A673 (cell line): ENCODE data around the gene WNT7A. TPM values are rescaled to one million over a fixed set of nuclear protein-coding genes. Genes with fewer than 3 reads are reported as not detected.

Experiments used
- BruUV-seq: library from RNA; stranded (reverse); fragments of 400-500 nt; replicated peaks from 2 replicates; lab custom pipeline; 2021; lab: Mats Ljungman, UMichigan
- CTCF ChIA-PET: fragments of 300-600 bp; sonication (Branson Sonifier 250); formaldehyde crosslinking; loops from one replicate; lab custom pipeline; 2022; ENCODE audit warnings: antibody characterized with exemption; lab: Charles Lee
- POLR2A ChIA-PET: fragments of 300-600 bp; sonication (Branson Sonifier 250); formaldehyde crosslinking; loops from one replicate; lab custom pipeline; 2022; ENCODE audit warnings: antibody characterized with exemption; ENCODE audit not compliant: low non-redundant PET; lab: Charles Lee
- DNase-seq: peaks from one replicate; pipeline ENCODE4 v3.0.0-alpha.2; 2015; ENCODE audit warnings: low spot score
- H3K27ac ChIP-seq: fragments of 200-600 bp; sonication (generic); 2 replicates; pipeline ENCODE4 v1.5.1; 2016; ENCODE audit warnings: mixed run types, low read depth, mild to moderate bottlenecking, mixed read lengths, antibody characterized with exemption, low read length; ENCODE audit not compliant: poor library complexity, severe bottlenecking
- H3K27me3 ChIP-seq: fragments of 200-600 bp; sonication (generic); replicated peaks from 2 replicates; pipeline ENCODE4 v1.6.1; 2017; ENCODE audit warnings: mixed run types, low read depth, mild to moderate bottlenecking, mixed read lengths, antibody characterized with exemption, low read length; ENCODE audit not compliant: insufficient read depth, poor library complexity
- H3K36me3 ChIP-seq: fragments of 200-600 bp; sonication (generic); 2 replicates; pipeline ENCODE4 v1.6.1; 2016; ENCODE audit warnings: mixed run types, mild to moderate bottlenecking, mixed read lengths, antibody characterized with exemption, low read length; ENCODE audit not compliant: insufficient read depth, poor library complexity, severe bottlenecking
- H3K4me1 ChIP-seq: fragments of 200-600 bp; sonication (generic); 2 replicates; pipeline ENCODE4 v1.6.1; 2017; ENCODE audit warnings: mixed run types, mild to moderate bottlenecking, mixed read lengths, antibody characterized with exemption, low read length; ENCODE audit not compliant: insufficient read depth, poor library complexity, severe bottlenecking
- H3K4me3 ChIP-seq: fragments of 200-600 bp; sonication (generic); 2 replicates; pipeline ENCODE4 v1.5.1; 2016; ENCODE audit warnings: low read depth, mixed run types, mild to moderate bottlenecking, mixed read lengths, low read length; ENCODE audit not compliant: poor library complexity, severe bottlenecking
- H3K9me3 ChIP-seq: fragments of 200-600 bp; sonication (generic); 2 replicates; pipeline ENCODE4 v1.6.1; 2016; ENCODE audit warnings: mixed run types, low read depth, mild to moderate bottlenecking, mixed read lengths, antibody characterized with exemption, low read length; ENCODE audit not compliant: poor library complexity, severe bottlenecking
- CTCF ChIP-seq: fragments of 300-800, 200-600 bp; sonication (generic); conservative IDR thresholded peaks from 2 replicates; pipeline ENCODE4 v1.5.1; 2017; ENCODE audit warnings: low read depth, mild to moderate bottlenecking, antibody characterized with exemption, low read length, moderate library complexity, mixed read lengths
- EZH2 ChIP-seq: fragments of 200-600 bp; sonication (generic); IDR thresholded peaks from 2 replicates; pipeline ENCODE4 v1.6.1; 2017; ENCODE audit warnings: borderline replicate concordance, low read depth, mild to moderate bottlenecking, mixed read lengths, antibody characterized with exemption, low read length; ENCODE audit not compliant: poor library complexity, severe bottlenecking
- intact Hi-C: fragments of 100-400 bp; cut with micrococcal nuclease; formaldehyde crosslinking; loops from one replicate; pipeline ENCODE4 v1.10.0; 2022; ENCODE audit not compliant: unreplicated experiment
- total RNA-seq: library from RNA; stranded (reverse); gene quantifications from 2 replicates; pipeline ENCODE4 v1.2.3, GENCODE V29; 2021

WNT7A gene
- total RNA-seq, 1 experiment from 2014 or later = not detected

GRCh38 chr3:13879102-13879945 lies 547 bp downstream of the WNT7A start:
- POLR2A ChIA-PET = no interaction called here
- Histone ChIP-seq H3K4me3 (no peak overlapping the region), H3K27me3 (peaks cover 97% of the 10 kb centered on the region)

GRCh38 chr3:13878281-13879101 lies 1.4 kb downstream of the WNT7A start:
- peaks cover 97% of the 10 kb centered on the region for H3K27me3 ChIP-seq
- intact Hi-C loops = no loop called here
- CTCF ChIA-PET = no interaction called here

More at GRCh38 chr3:13879102-13879945, 547 bp downstream of the WNT7A start:
- no peak for DNase-seq
- TF ChIP-seq CTCF = no peak
- peak; percentile 97 for TF ChIP-seq EZH2
- Histone ChIP-seq H3K9me3 (no peaks in the 10 kb centered on the region), H3K4me1 (no peaks in the 10 kb centered on the region), H3K27ac (no peak overlapping the region), H3K36me3 (no peaks in the 10 kb centered on the region)
- intact Hi-C loops = no loop called here
- CTCF ChIA-PET = interaction anchor here (1.4 kb wide), 1 partner anchor 222 kb away, joined by 8 read pairs; no protein-coding TSS in a partner anchor
- BruUV-seq = no TSS peak

GRCh38 chr3:13877911-13878280 lies 2.0 kb downstream of the WNT7A start:
- CTCF ChIA-PET = no interaction called here
- peaks cover 91% of the 10 kb centered on the region for H3K27me3 ChIP-seq

More at GRCh38 chr3:13878281-13879101, 1.4 kb downstream of the WNT7A start:
- TF ChIP-seq CTCF (no peak), EZH2 (peak; percentile 85)
- no peaks in the 10 kb centered on the region for H3K4me1 ChIP-seq
- no peaks in the 10 kb centered on the region for H3K9me3 ChIP-seq
- H3K4me3 ChIP-seq = no peak overlapping the region
- POLR2A ChIA-PET = no interaction called here
- BruUV-seq = no TSS peak
- no peak for DNase-seq
- no peak overlapping the region for H3K27ac ChIP-seq
- no peaks in the 10 kb centered on the region for H3K36me3 ChIP-seq

More at GRCh38 chr3:13877911-13878280, 2.0 kb downstream of the WNT7A start:
- Histone ChIP-seq H3K9me3 (no peaks in the 10 kb centered on the region), H3K4me3 (no peak overlapping the region), H3K36me3 (no peaks in the 10 kb centered on the region), H3K4me1 (no peaks in the 10 kb centered on the region), H3K27ac (no peak overlapping the region)
- POLR2A ChIA-PET = no interaction called here
- no TSS peak for BruUV-seq
- TF ChIP-seq CTCF = no peak
- TF ChIP-seq EZH2 = no peak
- DNase-seq = no peak
- intact Hi-C loops = no loop called here
